Upper lobe of right lung (tissue), 1 donor: ENCODE results near the gene LANCL2. TPM values are rescaled to one million over a fixed set of nuclear protein-coding genes. Genes with fewer than 3 reads are reported as not detected.

ENCODE experiments used
- ATAC-seq: fragments of 200-7000 bp; cut with Tn5 transposase; one replicate; pipeline ENCODE4 v1.9.1; 2020; ENCODE audit warnings: mild to moderate bottlenecking, moderate library complexity
- DNase-seq: peaks from one replicate; pipeline ENCODE4 v3.0.0-alpha.2; 2020
- H3K27ac ChIP-seq: fragments of 200-600 bp; one replicate; pipeline ENCODE4 v1.8.0; 2022
- H3K27me3 ChIP-seq: fragments of 200-600 bp; one replicate; pipeline ENCODE4 v1.8.0; 2022; ENCODE audit warnings: mild to moderate bottlenecking
- H3K36me3 ChIP-seq: fragments of 200-600 bp; one replicate; pipeline ENCODE4 v1.8.0; 2022
- H3K4me1 ChIP-seq: fragments of 200-600 bp; one replicate; pipeline ENCODE4 v1.8.0; 2022
- H3K4me3 ChIP-seq: fragments of 200-600 bp; one replicate; pipeline ENCODE4 v1.8.0; 2022; ENCODE audit warnings: mild to moderate bottlenecking
- H3K9me3 ChIP-seq: fragments of 200-600 bp; one replicate; pipeline ENCODE4 v1.8.0; 2022
- intact Hi-C: fragments of 100-400 bp; cut with DNase I; formaldehyde crosslinking; loops from one replicate; pipeline ENCODE4 v1.11.0; 2022
- total RNA-seq: library from RNA; stranded (reverse); fragmentation: NEBNext Ultra II Directional; extraction: Animal tissue kit (Norgen Biotek cat#: 25700); gene quantifications from one replicate; pipeline ENCODE4 v1.2.1, GENCODE V29; 2021
- TF ChIP-seq, protein P1 (sequence below): fragments of 200-600 bp; IDR thresholded peaks from one replicate; pipeline ENCODE4 v1.8.0; 2022; ENCODE audit warnings: antibody characterized with exemption
- donor health status: DM: no; HTN: yes; CAD: no; lungs with severe emphysema.

Gene LANCL2
- total RNA-seq, 1 donor from 2014 or later, result 6.5 TPM

DNA sequence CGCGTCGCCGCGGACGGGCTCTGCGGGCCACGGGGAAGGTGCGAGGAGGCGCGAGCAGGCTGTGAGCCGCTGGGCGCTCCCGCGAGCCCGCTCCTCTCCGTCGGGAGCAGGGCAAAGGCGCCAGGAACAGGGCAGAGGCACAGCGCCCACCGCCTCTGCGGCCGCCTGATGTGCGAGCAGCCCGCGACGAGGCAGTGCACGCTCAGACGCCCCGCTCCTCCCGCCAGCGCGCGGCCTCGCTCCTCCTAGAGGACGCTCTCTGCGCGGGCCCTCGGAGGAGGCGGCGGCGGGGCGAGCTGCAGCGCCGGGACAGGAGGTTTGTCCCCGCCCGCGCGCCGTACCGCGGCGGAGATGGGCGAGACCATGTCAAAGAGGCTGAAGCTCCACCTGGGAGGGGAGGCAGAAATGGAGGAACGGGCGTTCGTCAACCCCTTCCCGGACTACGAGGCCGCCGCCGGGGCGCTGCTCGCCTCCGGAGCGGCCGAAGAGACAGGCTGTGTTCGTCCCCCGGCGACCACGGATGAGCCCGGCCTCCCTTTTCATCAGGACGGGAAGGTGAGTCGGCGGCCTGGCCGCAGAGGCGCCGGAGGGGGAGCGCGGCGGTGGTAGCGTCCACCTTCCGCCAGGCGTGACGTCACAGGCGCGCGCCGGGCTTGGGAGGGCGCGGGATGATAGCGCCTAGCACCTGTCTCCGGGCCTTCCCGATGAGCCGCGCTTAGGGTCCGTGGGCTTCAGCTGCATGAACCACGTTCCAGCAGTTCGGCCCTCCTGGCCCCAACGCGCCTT, 731 bp downstream of the LANCL2 start:
- peaks cover 17% of the 10 kb centered on the region for H3K4me1 ChIP-seq
- H3K27me3 ChIP-seq, result no peaks in the 10 kb centered on the region
- no peaks in the 10 kb centered on the region for H3K36me3 ChIP-seq
- no peaks in the 10 kb centered on the region for H3K9me3 ChIP-seq
- H3K4me3 ChIP-seq, result peak overlapping the region; percentile 94
- DNase-seq (peak; percentile 98), ATAC-seq (peak; percentile 99)
- TF ChIP-seq, protein P1, sequence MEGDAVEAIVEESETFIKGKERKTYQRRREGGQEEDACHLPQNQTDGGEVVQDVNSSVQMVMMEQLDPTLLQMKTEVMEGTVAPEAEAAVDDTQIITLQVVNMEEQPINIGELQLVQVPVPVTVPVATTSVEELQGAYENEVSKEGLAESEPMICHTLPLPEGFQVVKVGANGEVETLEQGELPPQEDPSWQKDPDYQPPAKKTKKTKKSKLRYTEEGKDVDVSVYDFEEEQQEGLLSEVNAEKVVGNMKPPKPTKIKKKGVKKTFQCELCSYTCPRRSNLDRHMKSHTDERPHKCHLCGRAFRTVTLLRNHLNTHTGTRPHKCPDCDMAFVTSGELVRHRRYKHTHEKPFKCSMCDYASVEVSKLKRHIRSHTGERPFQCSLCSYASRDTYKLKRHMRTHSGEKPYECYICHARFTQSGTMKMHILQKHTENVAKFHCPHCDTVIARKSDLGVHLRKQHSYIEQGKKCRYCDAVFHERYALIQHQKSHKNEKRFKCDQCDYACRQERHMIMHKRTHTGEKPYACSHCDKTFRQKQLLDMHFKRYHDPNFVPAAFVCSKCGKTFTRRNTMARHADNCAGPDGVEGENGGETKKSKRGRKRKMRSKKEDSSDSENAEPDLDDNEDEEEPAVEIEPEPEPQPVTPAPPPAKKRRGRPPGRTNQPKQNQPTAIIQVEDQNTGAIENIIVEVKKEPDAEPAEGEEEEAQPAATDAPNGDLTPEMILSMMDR, result peak; percentile 32
- peak overlapping the region; percentile 100 for H3K27ac ChIP-seq
- intact Hi-C loops, result no loop called here

DNA sequence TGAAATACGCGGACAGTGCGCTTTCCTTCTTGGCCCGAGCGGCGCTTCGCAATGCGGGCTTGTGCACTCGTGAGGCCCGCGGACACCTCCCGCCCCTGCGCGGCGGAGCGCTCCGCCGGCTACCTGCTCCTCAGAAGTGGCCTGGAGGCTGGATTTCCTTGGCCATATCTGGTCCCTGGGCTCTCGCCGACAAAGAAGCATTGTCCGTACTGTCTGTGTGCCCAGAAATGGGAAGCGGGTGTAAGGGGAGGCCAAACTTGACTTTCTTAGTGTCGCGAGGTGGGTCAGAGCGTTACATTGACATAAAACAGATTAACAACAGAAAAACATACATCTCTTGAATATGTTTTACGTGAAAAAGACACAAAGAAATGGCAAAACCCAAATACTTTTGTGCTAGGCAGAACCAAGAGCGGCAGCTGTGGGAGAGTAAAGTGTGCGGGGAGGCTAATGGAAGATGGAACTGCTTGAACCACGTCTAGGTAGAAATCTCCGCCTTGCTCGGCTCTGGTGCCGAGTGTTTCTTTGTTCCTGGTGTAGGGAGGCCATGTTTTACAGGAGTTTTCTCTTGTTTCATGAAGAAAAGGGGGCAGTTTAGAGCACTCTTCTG, 1.4 kb downstream of the LANCL2 start:
- Histone ChIP-seq H3K27me3 (no peaks in the 10 kb centered on the region), H3K4me1 (peaks cover 17% of the 10 kb centered on the region), H3K36me3 (no peaks in the 10 kb centered on the region), H3K27ac (peak overlapping the region; percentile 100), H3K9me3 (no peaks in the 10 kb centered on the region), H3K4me3 (peak overlapping the region; percentile 94)
- DNase-seq (no peak), ATAC-seq (peak; percentile 44)
- TF ChIP-seq, protein P1, result no peak
- intact Hi-C loops, result no loop called here

GRCh38 chr7:55367283-55367840, 2.2 kb downstream of the LANCL2 start:
- Histone ChIP-seq H3K4me1 (peaks cover 17% of the 10 kb centered on the region), H3K27me3 (no peaks in the 10 kb centered on the region), H3K36me3 (no peaks in the 10 kb centered on the region), H3K4me3 (peak overlapping the region; percentile 94), H3K9me3 (no peaks in the 10 kb centered on the region), H3K27ac (peak overlapping the region; percentile 100)
- ATAC-seq (no peak), DNase-seq (no peak)
- intact Hi-C loops, result no loop called here
- TF ChIP-seq, protein P1, result no peak

DNA sequence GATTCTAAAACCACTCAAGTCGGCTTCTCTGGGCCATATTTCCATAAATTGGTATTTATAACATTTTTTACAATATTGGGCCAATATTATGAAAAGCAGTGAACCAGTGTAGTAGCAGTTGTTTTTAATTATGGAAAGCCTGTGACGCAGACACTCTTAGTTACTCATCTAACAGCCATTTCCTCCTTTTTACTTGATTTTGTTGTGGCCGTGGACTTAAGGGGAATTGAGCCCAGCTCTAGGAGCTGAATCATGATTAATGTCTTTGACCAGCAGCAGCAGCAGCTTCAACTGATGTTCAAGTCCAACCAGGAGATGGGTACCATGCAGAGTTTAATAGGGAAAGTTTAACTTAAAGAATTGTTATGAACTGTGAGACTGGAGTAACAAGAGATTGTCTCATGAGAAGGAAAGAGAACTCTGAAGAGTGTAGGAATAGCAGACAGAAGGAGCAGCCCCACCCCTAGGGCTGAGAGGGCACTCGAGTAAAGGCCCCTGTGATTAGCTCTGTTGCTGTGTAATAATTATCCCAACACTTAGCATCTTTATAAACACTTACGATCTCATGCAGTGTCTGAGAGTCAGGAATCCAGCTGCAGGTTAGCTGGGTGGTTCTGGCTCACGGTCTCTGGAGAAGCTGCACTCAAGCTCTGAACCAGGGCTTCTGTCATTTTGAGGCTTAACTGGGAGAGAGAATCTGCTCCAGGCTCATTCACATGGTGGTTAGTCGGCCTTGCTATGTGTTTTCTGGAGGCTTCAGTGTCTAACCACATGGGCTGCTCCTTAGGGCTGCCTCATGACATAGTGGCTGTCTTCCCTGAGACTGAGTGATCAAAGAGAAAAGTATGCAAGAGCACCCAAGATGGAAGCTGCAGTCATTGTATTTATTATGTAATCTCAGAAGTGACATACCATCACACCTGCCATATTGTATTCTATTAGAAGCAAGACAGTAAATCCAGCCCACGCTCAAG, 4.6 kb downstream of the LANCL2 start:
- no peak overlapping the region for H3K4me3 ChIP-seq
- ATAC-seq, result no peak
- peaks cover 13% of the 10 kb centered on the region for H3K4me1 ChIP-seq
- H3K36me3 ChIP-seq, result no peaks in the 10 kb centered on the region
- intact Hi-C loops, result no loop called here
- H3K9me3 ChIP-seq, result no peaks in the 10 kb centered on the region
- DNase-seq, result no peak
- no peaks in the 10 kb centered on the region for H3K27me3 ChIP-seq
- H3K27ac ChIP-seq, result no peak overlapping the region
- TF ChIP-seq, protein P1, result no peak

- H3K9me3 ChIP-seq, result no peaks in the 10 kb centered on the region
- intact Hi-C loops, result no loop called here
- no peaks in the 10 kb centered on the region for H3K27me3 ChIP-seq
- DNase-seq, result no peak
- H3K4me1 ChIP-seq, result no peaks in the 10 kb centered on the region
- no peak overlapping the region for H3K4me3 ChIP-seq
- H3K27ac ChIP-seq, result no peak overlapping the region
- no peaks in the 10 kb centered on the region for H3K36me3 ChIP-seq
- no peak for ATAC-seq
- TF ChIP-seq, protein P1, result no peak
These were observed 9.1 kb downstream of the LANCL2 start for GRCh38 chr7:55374213-55374612.
